Measurements from ENCODE around the gene CETN1.

The CETN1 gene

DNA sequence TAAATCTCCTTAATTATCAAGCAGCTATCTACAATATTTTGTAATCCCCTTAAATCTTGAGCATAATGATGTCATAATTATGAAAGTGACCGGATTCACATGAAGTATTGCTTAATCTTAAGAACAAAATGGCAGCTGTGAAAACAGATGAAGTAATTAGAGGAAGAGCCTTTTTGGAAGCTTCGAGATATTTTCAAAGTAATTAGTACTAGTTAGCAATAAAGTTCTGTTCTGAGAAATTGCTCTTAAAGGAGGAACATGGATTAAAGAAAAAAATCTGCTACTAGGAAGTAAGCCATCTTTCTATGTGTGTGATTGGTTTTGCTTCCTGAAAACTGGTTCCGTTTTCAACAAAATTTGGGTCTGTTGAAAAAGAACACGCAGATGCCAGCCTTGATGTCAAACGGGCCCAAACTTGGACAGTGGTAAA, 34.9 kb downstream of the CETN1 start:
- H3K4me1 ChIP-seq (ENCODE audit: insufficient read depth, insufficient read length), result no peaks in the 10 kb centered on the region
- H3K27me3 ChIP-seq (ENCODE audit: insufficient read depth, insufficient read length), result no peaks in the 10 kb centered on the region
- no peaks in the 10 kb centered on the region for H3K9me3 ChIP-seq (ENCODE audit: insufficient read depth, low read length)
- H3K36me3 ChIP-seq (ENCODE audit: insufficient read depth, insufficient read length, low read length), result no peaks in the 10 kb centered on the region
- no peak overlapping the region for H3K9ac ChIP-seq (ENCODE audit: insufficient read length, low read depth)
- no peak for DNase-seq (ENCODE audit: low read depth, low spot score)
- H3K4me3 ChIP-seq (ENCODE audit: insufficient read length, low read depth), result no peak overlapping the region
- TF ChIP-seq YY1 (IDR thresholded peaks at IDR 0.05; ENCODE audit: insufficient read depth, insufficient read length) (no peak), ZNF274 (IDR thresholded peaks at IDR 0.05; ENCODE audit: low read depth, low read length) (no peak), SUZ12 (IDR thresholded peaks at IDR 0.05; ENCODE audit: extremely low read depth, insufficient read depth, insufficient read length) (no peak)

DNA sequence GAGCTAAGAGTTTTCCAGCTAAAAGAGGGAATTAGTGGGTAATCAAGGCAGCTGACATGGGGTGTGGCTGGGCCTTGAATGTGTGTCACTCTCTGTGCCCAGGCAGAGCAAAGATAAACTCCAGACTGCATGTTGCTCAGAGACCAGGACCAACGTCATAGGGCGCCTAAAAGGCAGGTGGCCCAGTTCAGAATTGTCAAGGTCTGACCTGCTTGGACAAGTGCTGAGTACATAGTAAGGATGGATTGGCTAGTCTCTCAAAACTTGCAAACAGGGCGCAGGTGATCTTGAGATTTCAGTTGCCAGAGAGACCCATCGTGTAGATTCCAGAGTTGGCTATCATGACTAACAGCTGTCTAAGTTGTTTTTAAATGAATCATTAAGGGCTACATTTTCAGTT, 35.6 kb downstream of the CETN1 start:
- DNase-seq (ENCODE audit: low read depth, low spot score), result no peak
- no peaks in the 10 kb centered on the region for H3K9me3 ChIP-seq (ENCODE audit: insufficient read depth, low read length)
- no peaks in the 10 kb centered on the region for H3K36me3 ChIP-seq (ENCODE audit: insufficient read depth, insufficient read length, low read length)
- no peaks in the 10 kb centered on the region for H3K4me1 ChIP-seq (ENCODE audit: insufficient read depth, insufficient read length)
- no peak overlapping the region for H3K4me3 ChIP-seq (ENCODE audit: insufficient read length, low read depth)
- TF ChIP-seq YY1 (IDR thresholded peaks at IDR 0.05; ENCODE audit: insufficient read depth, insufficient read length), result no peak
- TF ChIP-seq SUZ12 (IDR thresholded peaks at IDR 0.05; ENCODE audit: extremely low read depth, insufficient read depth, insufficient read length), result no peak
- TF ChIP-seq ZNF274 (IDR thresholded peaks at IDR 0.05; ENCODE audit: low read depth, low read length), result no peak
- no peak overlapping the region for H3K9ac ChIP-seq (ENCODE audit: insufficient read length, low read depth)
- no peaks in the 10 kb centered on the region for H3K27me3 ChIP-seq (ENCODE audit: insufficient read depth, insufficient read length)

DNA sequence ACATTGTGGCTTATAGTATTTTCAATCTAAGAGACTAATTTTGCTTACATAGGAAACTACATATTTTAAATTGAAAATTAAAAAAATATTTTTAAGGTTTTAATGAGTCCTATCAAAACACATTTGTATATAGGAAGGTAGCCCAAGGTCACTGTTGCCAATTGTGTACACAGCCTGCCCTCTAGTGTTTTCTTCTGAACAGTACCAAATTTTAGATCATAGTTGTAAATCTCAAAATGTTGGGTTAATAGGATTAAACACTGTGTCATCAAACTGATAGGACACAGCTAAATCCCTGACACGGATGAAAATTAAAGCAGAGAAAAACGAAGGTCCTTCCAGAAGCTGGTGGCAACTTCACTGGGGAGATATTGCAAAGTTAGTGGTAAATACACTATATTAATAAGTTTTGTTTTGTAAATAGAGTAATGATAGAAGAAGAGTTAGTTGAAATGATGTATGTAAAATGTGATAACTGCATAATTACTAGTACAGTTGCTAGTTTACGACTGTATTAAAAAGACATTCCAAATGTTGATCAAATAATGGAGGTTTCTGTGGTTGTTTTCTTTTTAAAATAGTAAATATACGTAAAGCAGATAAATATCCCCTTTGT, 36.3 kb downstream of the CETN1 start:
- Histone ChIP-seq H3K27me3 (ENCODE audit: insufficient read depth, insufficient read length) (no peaks in the 10 kb centered on the region), H3K9me3 (ENCODE audit: insufficient read depth, low read length) (no peaks in the 10 kb centered on the region), H3K4me3 (ENCODE audit: insufficient read length, low read depth) (no peak overlapping the region), H3K9ac (ENCODE audit: insufficient read length, low read depth) (no peak overlapping the region), H3K4me1 (ENCODE audit: insufficient read depth, insufficient read length) (no peaks in the 10 kb centered on the region), H3K36me3 (ENCODE audit: insufficient read depth, insufficient read length, low read length) (no peaks in the 10 kb centered on the region)
- TF ChIP-seq YY1 (IDR thresholded peaks at IDR 0.05; ENCODE audit: insufficient read depth, insufficient read length) (no peak), SUZ12 (IDR thresholded peaks at IDR 0.05; ENCODE audit: extremely low read depth, insufficient read depth, insufficient read length) (no peak), ZNF274 (IDR thresholded peaks at IDR 0.05; ENCODE audit: low read depth, low read length) (no peak)
- DNase-seq (ENCODE audit: low read depth, low spot score), result no peak

DNA sequence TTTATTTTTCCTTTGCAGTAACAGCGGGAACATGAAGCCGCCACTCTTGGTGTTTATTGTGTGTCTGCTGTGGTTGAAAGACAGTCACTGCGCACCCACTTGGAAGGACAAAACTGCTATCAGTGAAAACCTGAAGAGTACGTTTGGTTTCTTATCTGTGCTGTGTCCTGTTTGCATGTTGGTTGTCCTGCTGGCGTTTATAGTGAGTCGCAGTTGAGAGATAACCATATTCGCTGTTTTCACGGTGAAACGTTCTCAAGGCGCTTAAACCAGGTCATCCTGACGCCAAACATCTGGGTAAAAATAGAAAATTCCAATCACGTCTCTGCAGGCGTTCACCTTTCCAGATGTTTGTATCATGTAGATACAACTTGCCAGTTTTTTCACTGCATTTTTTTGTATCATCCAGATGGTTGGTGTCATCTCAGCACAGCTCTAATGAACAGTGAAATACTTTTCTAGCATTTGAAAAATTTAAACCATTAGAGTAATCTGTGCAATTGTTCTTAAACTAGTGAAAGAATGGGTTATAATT, 37.9 kb downstream of the CETN1 start:
- Histone ChIP-seq H3K36me3 (ENCODE audit: insufficient read depth, insufficient read length, low read length) (no peaks in the 10 kb centered on the region), H3K4me3 (ENCODE audit: insufficient read length, low read depth) (no peak overlapping the region), H3K4me1 (ENCODE audit: insufficient read depth, insufficient read length) (no peaks in the 10 kb centered on the region), H3K9ac (ENCODE audit: insufficient read length, low read depth) (no peak overlapping the region), H3K9me3 (ENCODE audit: insufficient read depth, low read length) (no peaks in the 10 kb centered on the region), H3K27me3 (ENCODE audit: insufficient read depth, insufficient read length) (no peaks in the 10 kb centered on the region)
- no peak for DNase-seq (ENCODE audit: low read depth, low spot score)
- TF ChIP-seq SUZ12 (IDR thresholded peaks at IDR 0.05; ENCODE audit: extremely low read depth, insufficient read depth, insufficient read length) (no peak), ZNF274 (IDR thresholded peaks at IDR 0.05; ENCODE audit: low read depth, low read length) (no peak), YY1 (IDR thresholded peaks at IDR 0.05; ENCODE audit: insufficient read depth, insufficient read length) (no peak)

DNA sequence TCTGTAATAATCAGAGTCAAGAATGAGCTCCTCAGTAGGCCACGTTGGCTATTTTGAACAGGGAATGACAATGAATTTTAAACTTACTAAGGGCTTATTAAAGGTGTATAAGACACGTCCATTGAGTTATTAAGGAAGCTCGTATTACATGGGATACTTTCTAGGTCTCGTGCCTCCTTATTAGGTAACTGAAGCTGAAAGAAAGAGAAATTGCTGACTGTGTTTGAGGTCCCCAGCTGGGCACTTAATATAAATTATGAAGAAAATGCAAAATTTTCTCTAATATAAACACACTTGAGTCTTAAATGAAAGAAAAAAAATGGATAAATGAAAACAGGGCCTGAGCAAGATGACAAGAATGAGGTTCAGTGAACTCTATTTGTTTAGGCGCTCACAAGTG, 38.4 kb downstream of the CETN1 start:
- TF ChIP-seq ZNF274 (IDR thresholded peaks at IDR 0.05; ENCODE audit: low read depth, low read length) (no peak), YY1 (IDR thresholded peaks at IDR 0.05; ENCODE audit: insufficient read depth, insufficient read length) (no peak), SUZ12 (IDR thresholded peaks at IDR 0.05; ENCODE audit: extremely low read depth, insufficient read depth, insufficient read length) (no peak)
- DNase-seq (ENCODE audit: low read depth, low spot score), result no peak
- no peaks in the 10 kb centered on the region for H3K27me3 ChIP-seq (ENCODE audit: insufficient read depth, insufficient read length)
- H3K4me3 ChIP-seq (ENCODE audit: insufficient read length, low read depth), result no peak overlapping the region
- H3K9ac ChIP-seq (ENCODE audit: insufficient read length, low read depth), result no peak overlapping the region
- no peaks in the 10 kb centered on the region for H3K9me3 ChIP-seq (ENCODE audit: insufficient read depth, low read length)
- no peaks in the 10 kb centered on the region for H3K4me1 ChIP-seq (ENCODE audit: insufficient read depth, insufficient read length)
- no peaks in the 10 kb centered on the region for H3K36me3 ChIP-seq (ENCODE audit: insufficient read depth, insufficient read length, low read length)

DNA sequence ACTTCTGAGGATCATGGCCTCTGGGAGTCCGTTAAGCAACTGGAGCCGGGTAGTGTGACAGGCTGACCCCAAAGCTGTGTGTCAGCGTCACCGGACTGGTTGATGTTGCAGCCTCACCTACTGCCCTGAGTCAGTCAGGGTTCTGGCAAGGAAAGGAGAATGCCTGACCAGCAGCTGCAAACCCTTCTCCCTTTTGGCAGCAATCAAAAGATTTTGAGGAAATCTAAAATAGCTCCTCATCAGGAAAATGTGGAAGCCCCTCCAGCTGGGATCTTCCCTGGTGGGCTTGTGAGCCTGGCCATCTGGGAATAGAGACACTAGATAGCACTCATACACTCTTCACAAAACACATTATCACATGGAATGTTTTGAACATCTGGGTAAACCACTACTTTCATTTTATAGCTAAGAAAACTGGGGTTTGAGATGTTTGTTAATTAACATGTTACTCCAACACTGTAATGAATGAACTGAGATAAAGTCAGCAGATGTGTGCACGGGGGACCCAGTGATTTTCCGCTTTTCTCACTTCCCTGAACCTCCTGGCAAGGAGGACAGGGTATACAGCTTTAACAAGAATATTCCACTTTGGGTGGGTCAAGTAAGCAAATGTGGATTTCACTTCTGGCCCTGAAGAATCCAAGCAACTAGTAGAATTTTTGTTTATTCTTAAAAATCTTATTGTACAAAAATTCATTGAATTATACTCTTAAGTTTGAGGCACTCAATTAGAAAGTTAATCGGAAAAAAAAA, 41.3 kb downstream of the CETN1 start:
- no peak overlapping the region for H3K9ac ChIP-seq (ENCODE audit: insufficient read length, low read depth)
- TF ChIP-seq YY1 (IDR thresholded peaks at IDR 0.05; ENCODE audit: insufficient read depth, insufficient read length), result no peak
- no peak for TF ChIP-seq ZNF274 (IDR thresholded peaks at IDR 0.05; ENCODE audit: low read depth, low read length)
- TF ChIP-seq SUZ12 (IDR thresholded peaks at IDR 0.05; ENCODE audit: extremely low read depth, insufficient read depth, insufficient read length), result no peak
- H3K27me3 ChIP-seq (ENCODE audit: insufficient read depth, insufficient read length), result no peaks in the 10 kb centered on the region
- no peaks in the 10 kb centered on the region for H3K36me3 ChIP-seq (ENCODE audit: insufficient read depth, insufficient read length, low read length)
- no peaks in the 10 kb centered on the region for H3K9me3 ChIP-seq (ENCODE audit: insufficient read depth, low read length)
- H3K4me3 ChIP-seq (ENCODE audit: insufficient read length, low read depth), result no peak overlapping the region
- H3K4me1 ChIP-seq (ENCODE audit: insufficient read depth, insufficient read length), result no peaks in the 10 kb centered on the region
- DNase-seq (ENCODE audit: low read depth, low spot score), result no peak

DNA sequence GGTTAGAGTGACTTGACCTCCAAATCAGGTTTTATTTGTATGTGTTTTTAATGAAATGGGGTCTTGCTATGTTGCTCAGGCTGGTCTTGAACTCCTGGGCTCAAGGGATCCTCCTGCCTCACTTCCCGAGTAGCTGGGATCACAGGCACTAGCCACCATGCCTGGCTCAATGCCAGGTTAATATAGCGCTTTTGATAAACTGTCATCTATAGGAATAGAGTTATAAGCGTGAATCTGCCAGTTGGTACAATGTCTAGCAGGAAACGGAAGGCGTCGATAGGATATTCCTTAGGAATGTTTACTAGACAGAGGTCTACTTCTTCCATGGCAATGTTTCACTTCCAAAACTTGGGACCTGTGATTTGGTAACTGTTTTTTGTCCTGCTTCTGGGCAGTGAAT, 42.1 kb downstream of the CETN1 start:
- H3K9me3 ChIP-seq (ENCODE audit: insufficient read depth, low read length), result no peaks in the 10 kb centered on the region
- DNase-seq (ENCODE audit: low read depth, low spot score), result no peak
- H3K9ac ChIP-seq (ENCODE audit: insufficient read length, low read depth), result no peak overlapping the region
- H3K4me1 ChIP-seq (ENCODE audit: insufficient read depth, insufficient read length), result no peaks in the 10 kb centered on the region
- no peak for TF ChIP-seq YY1 (IDR thresholded peaks at IDR 0.05; ENCODE audit: insufficient read depth, insufficient read length)
- TF ChIP-seq SUZ12 (IDR thresholded peaks at IDR 0.05; ENCODE audit: extremely low read depth, insufficient read depth, insufficient read length), result no peak
- TF ChIP-seq ZNF274 (IDR thresholded peaks at IDR 0.05; ENCODE audit: low read depth, low read length), result no peak
- H3K36me3 ChIP-seq (ENCODE audit: insufficient read depth, insufficient read length, low read length), result no peaks in the 10 kb centered on the region
- no peak overlapping the region for H3K4me3 ChIP-seq (ENCODE audit: insufficient read length, low read depth)
- no peaks in the 10 kb centered on the region for H3K27me3 ChIP-seq (ENCODE audit: insufficient read depth, insufficient read length)

Data from NT2/D1 (cell line).